Measurements from ENCODE around the gene COL11A1.
"Not testable (repeated sequence)": the region's sequence is repeated elsewhere in the genome, so short reads cannot be mapped to it uniquely, and the experiment has no call there.

Gene COL11A1

DNA sequence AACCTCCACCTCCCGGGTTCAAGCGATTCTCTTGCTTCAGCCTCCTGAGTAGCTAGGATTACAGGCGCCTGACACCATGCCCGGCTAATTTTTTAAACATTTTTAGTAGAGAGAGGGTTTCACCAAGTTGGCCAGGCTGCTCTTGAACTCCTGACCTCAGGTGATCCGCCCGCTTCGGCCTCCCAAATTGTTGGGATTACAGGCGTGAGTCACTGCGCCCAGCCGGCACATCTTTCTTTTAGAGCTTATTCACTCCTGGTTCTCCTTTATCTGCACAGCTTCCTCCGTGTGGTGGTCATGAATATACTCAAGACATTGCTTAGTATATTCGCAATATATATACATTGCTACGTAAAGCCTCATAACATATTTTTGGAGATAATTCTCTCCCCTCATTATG is 80.2 kb downstream of the COL11A1 start:
- not testable (repeated sequence) for H2AK5ac ChIP-seq (ENCODE audit: low read length); H3K18ac ChIP-seq (ENCODE audit: low read length); H3K4me2 ChIP-seq (ENCODE audit: low read length); H3K79me1 ChIP-seq (ENCODE audit: low read length); H3K27ac ChIP-seq (ENCODE audit: low read depth, low read length); H3K9ac ChIP-seq (ENCODE audit: low read length); H3K79me2 ChIP-seq (ENCODE audit: control insufficient read depth, insufficient read depth, low read length); H2BK120ac ChIP-seq (ENCODE audit: low read depth, low read length); H2BK5ac ChIP-seq (ENCODE audit: low read length); H4K5ac ChIP-seq (ENCODE audit: low read length); H4K8ac ChIP-seq (ENCODE audit: low read depth, low read length); H2BK15ac ChIP-seq (replicated peaks; ENCODE audit: low read depth); H3K4ac ChIP-seq (ENCODE audit: low read depth, low read length); H3K23ac ChIP-seq (ENCODE audit: low read length); H3K36me3 ChIP-seq (ENCODE audit: control insufficient read depth, insufficient read depth, low read length); DNase-seq; H3K4me3 ChIP-seq (ENCODE audit: low read length); H3K4me1 ChIP-seq (ENCODE audit: control insufficient read depth, low read depth, low read length); H3K56ac ChIP-seq (ENCODE audit: low read length); H3K27me3 ChIP-seq (ENCODE audit: insufficient read depth, low read length, poor library complexity)
- WGBS (ENCODE audit: extremely low coverage, insufficient coverage, low lambda C conversion rate): no CpG with 5 or more reads among the region's 13 CpGs

GRCh38 chr1:103025858-103026409 is 82.4 kb downstream of the COL11A1 start:
- no peak overlapping the region for H2BK120ac ChIP-seq (ENCODE audit: low read depth, low read length)
- no peaks in the 10 kb centered on the region for H3K79me1 ChIP-seq (ENCODE audit: low read length)
- no peaks in the 10 kb centered on the region for H3K4me1 ChIP-seq (ENCODE audit: control insufficient read depth, low read depth, low read length)
- H3K4me2 ChIP-seq (ENCODE audit: low read length): no peak overlapping the region
- H4K8ac ChIP-seq (ENCODE audit: low read depth, low read length): no peak overlapping the region
- no peaks in the 10 kb centered on the region for H3K27me3 ChIP-seq (ENCODE audit: insufficient read depth, low read length, poor library complexity)
- no peak overlapping the region for H3K23ac ChIP-seq (ENCODE audit: low read length)
- H3K27ac ChIP-seq (ENCODE audit: low read depth, low read length): no peak overlapping the region
- no peak overlapping the region for H2AK5ac ChIP-seq (ENCODE audit: low read length)
- no peak overlapping the region for H2BK15ac ChIP-seq (replicated peaks; ENCODE audit: low read depth)
- WGBS (ENCODE audit: extremely low coverage, insufficient coverage, low lambda C conversion rate): no CpG with 5 or more reads among the region's 5 CpGs
- no peaks in the 10 kb centered on the region for H3K36me3 ChIP-seq (ENCODE audit: control insufficient read depth, insufficient read depth, low read length)
- no peak overlapping the region for H3K9ac ChIP-seq (ENCODE audit: low read length)
- no peak for DNase-seq
- H3K4ac ChIP-seq (ENCODE audit: low read depth, low read length): no peak overlapping the region
- H4K5ac ChIP-seq (ENCODE audit: low read length): no peak overlapping the region
- H3K79me2 ChIP-seq (ENCODE audit: control insufficient read depth, insufficient read depth, low read length): no peaks in the 10 kb centered on the region
- no peak overlapping the region for H3K56ac ChIP-seq (ENCODE audit: low read length)
- no peak overlapping the region for H3K18ac ChIP-seq (ENCODE audit: low read length)
- no peak overlapping the region for H3K4me3 ChIP-seq (ENCODE audit: low read length)
- H2BK5ac ChIP-seq (ENCODE audit: low read length): no peak overlapping the region

GRCh38 chr1:103024051-103024450 is 84.3 kb downstream of the COL11A1 start:
- Histone ChIP-seq H4K8ac (ENCODE audit: low read depth, low read length) (no peak overlapping the region), H3K4ac (ENCODE audit: low read depth, low read length) (no peak overlapping the region), H2BK5ac (ENCODE audit: low read length) (no peak overlapping the region), H3K4me2 (ENCODE audit: low read length) (no peak overlapping the region), H2BK120ac (ENCODE audit: low read depth, low read length) (no peak overlapping the region), H3K79me1 (ENCODE audit: low read length) (no peaks in the 10 kb centered on the region), H3K36me3 (ENCODE audit: control insufficient read depth, insufficient read depth, low read length) (no peaks in the 10 kb centered on the region), H3K18ac (ENCODE audit: low read length) (no peak overlapping the region), H3K27me3 (ENCODE audit: insufficient read depth, low read length, poor library complexity) (no peaks in the 10 kb centered on the region), H3K4me3 (ENCODE audit: low read length) (no peak overlapping the region), H3K9ac (ENCODE audit: low read length) (no peak overlapping the region), H3K56ac (ENCODE audit: low read length) (no peak overlapping the region), H2BK15ac (replicated peaks; ENCODE audit: low read depth) (no peak overlapping the region), H3K23ac (ENCODE audit: low read length) (no peak overlapping the region), H3K79me2 (ENCODE audit: control insufficient read depth, insufficient read depth, low read length) (no peaks in the 10 kb centered on the region), H3K4me1 (ENCODE audit: control insufficient read depth, low read depth, low read length) (no peaks in the 10 kb centered on the region), H4K5ac (ENCODE audit: low read length) (no peak overlapping the region), H2AK5ac (ENCODE audit: low read length) (no peak overlapping the region), H3K27ac (ENCODE audit: low read depth, low read length) (no peak overlapping the region)
- WGBS (ENCODE audit: extremely low coverage, insufficient coverage, low lambda C conversion rate): no CpG with 5 or more reads among the region's 1 CpG
- DNase-seq: no peak

GRCh38 chr1:103002005-103002404 is 106.3 kb downstream of the COL11A1 start:
- Histone ChIP-seq H3K9ac (ENCODE audit: low read length) (no peak overlapping the region), H3K36me3 (ENCODE audit: control insufficient read depth, insufficient read depth, low read length) (no peaks in the 10 kb centered on the region), H3K27ac (ENCODE audit: low read depth, low read length) (no peak overlapping the region), H3K79me1 (ENCODE audit: low read length) (no peaks in the 10 kb centered on the region), H2BK15ac (replicated peaks; ENCODE audit: low read depth) (no peak overlapping the region), H3K79me2 (ENCODE audit: control insufficient read depth, insufficient read depth, low read length) (no peaks in the 10 kb centered on the region), H2AK5ac (ENCODE audit: low read length) (no peak overlapping the region), H4K8ac (ENCODE audit: low read depth, low read length) (no peak overlapping the region), H3K4me2 (ENCODE audit: low read length) (no peak overlapping the region), H2BK120ac (ENCODE audit: low read depth, low read length) (no peak overlapping the region), H3K56ac (ENCODE audit: low read length) (no peak overlapping the region), H3K4me1 (ENCODE audit: control insufficient read depth, low read depth, low read length) (no peaks in the 10 kb centered on the region), H4K5ac (ENCODE audit: low read length) (no peak overlapping the region), H3K23ac (ENCODE audit: low read length) (no peak overlapping the region), H3K18ac (ENCODE audit: low read length) (no peak overlapping the region), H2BK5ac (ENCODE audit: low read length) (no peak overlapping the region), H3K4ac (ENCODE audit: low read depth, low read length) (no peak overlapping the region), H3K4me3 (ENCODE audit: low read length) (no peak overlapping the region), H3K27me3 (ENCODE audit: insufficient read depth, low read length, poor library complexity) (no peaks in the 10 kb centered on the region)
- peak; percentile 5 for DNase-seq
- no CpG with 5 or more reads among the region's 3 CpGs for WGBS (ENCODE audit: extremely low coverage, insufficient coverage, low lambda C conversion rate)

GRCh38 chr1:102978874-102979273 is 129.4 kb downstream of the COL11A1 start:
- Histone ChIP-seq H3K9ac (ENCODE audit: low read length) (no peak overlapping the region), H3K23ac (ENCODE audit: low read length) (no peak overlapping the region), H3K27ac (ENCODE audit: low read depth, low read length) (no peak overlapping the region), H4K8ac (ENCODE audit: low read depth, low read length) (no peak overlapping the region), H3K18ac (ENCODE audit: low read length) (no peak overlapping the region), H3K79me1 (ENCODE audit: low read length) (no peaks in the 10 kb centered on the region), H3K4me3 (ENCODE audit: low read length) (no peak overlapping the region), H2AK5ac (ENCODE audit: low read length) (no peak overlapping the region), H3K79me2 (ENCODE audit: control insufficient read depth, insufficient read depth, low read length) (no peaks in the 10 kb centered on the region), H3K56ac (ENCODE audit: low read length) (no peak overlapping the region), H2BK120ac (ENCODE audit: low read depth, low read length) (no peak overlapping the region), H3K4me2 (ENCODE audit: low read length) (no peak overlapping the region), H3K27me3 (ENCODE audit: insufficient read depth, low read length, poor library complexity) (no peaks in the 10 kb centered on the region), H4K5ac (ENCODE audit: low read length) (no peak overlapping the region), H3K4me1 (ENCODE audit: control insufficient read depth, low read depth, low read length) (no peaks in the 10 kb centered on the region), H2BK15ac (replicated peaks; ENCODE audit: low read depth) (no peak overlapping the region), H3K4ac (ENCODE audit: low read depth, low read length) (no peak overlapping the region), H2BK5ac (ENCODE audit: low read length) (no peak overlapping the region), H3K36me3 (ENCODE audit: control insufficient read depth, insufficient read depth, low read length) (no peaks in the 10 kb centered on the region)
- WGBS (ENCODE audit: extremely low coverage, insufficient coverage, low lambda C conversion rate): no CpG with 5 or more reads among the region's 6 CpGs
- no peak for DNase-seq

DNA sequence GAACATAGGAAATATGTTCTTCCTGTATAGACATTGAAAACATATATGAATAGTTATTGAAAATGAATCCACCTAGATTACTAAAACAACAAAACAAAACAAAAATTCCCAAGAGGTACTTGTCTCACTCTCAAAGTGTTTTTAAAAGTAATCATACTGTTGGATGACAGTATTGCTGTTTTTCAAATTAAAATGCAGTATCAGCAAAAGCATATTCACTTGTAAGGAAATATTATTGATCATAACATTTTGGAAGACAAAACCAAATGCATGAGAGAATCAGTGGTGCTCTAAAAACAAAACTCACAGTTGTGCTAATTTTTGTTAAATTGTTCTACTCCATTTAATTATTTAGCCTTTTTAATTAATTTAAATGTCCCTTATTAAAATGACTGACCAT is 131.0 kb downstream of the COL11A1 start:
- H4K8ac ChIP-seq (ENCODE audit: low read depth, low read length): no peak overlapping the region
- no peaks in the 10 kb centered on the region for H3K4me1 ChIP-seq (ENCODE audit: control insufficient read depth, low read depth, low read length)
- no peak overlapping the region for H3K4ac ChIP-seq (ENCODE audit: low read depth, low read length)
- no peaks in the 10 kb centered on the region for H3K27me3 ChIP-seq (ENCODE audit: insufficient read depth, low read length, poor library complexity)
- H3K4me3 ChIP-seq (ENCODE audit: low read length): no peak overlapping the region
- H3K4me2 ChIP-seq (ENCODE audit: low read length): no peak overlapping the region
- H3K18ac ChIP-seq (ENCODE audit: low read length): no peak overlapping the region
- H3K23ac ChIP-seq (ENCODE audit: low read length): no peak overlapping the region
- no peak for DNase-seq
- H2AK5ac ChIP-seq (ENCODE audit: low read length): no peak overlapping the region
- no peaks in the 10 kb centered on the region for H3K79me1 ChIP-seq (ENCODE audit: low read length)
- H4K5ac ChIP-seq (ENCODE audit: low read length): no peak overlapping the region
- no peak overlapping the region for H2BK120ac ChIP-seq (ENCODE audit: low read depth, low read length)
- no peak overlapping the region for H3K9ac ChIP-seq (ENCODE audit: low read length)
- no peak overlapping the region for H3K27ac ChIP-seq (ENCODE audit: low read depth, low read length)
- no peak overlapping the region for H3K56ac ChIP-seq (ENCODE audit: low read length)
- no peaks in the 10 kb centered on the region for H3K79me2 ChIP-seq (ENCODE audit: control insufficient read depth, insufficient read depth, low read length)
- no peak overlapping the region for H2BK5ac ChIP-seq (ENCODE audit: low read length)
- no peak overlapping the region for H2BK15ac ChIP-seq (replicated peaks; ENCODE audit: low read depth)
- H3K36me3 ChIP-seq (ENCODE audit: control insufficient read depth, insufficient read depth, low read length): no peaks in the 10 kb centered on the region

Data from mesendoderm (in vitro differentiated cells).